Spinal cord (tissue), 10 donors: Measurements from ENCODE around the gene TEX38. TPM values are rescaled to one million over a fixed set of nuclear protein-coding genes. Genes with fewer than 3 reads are reported as not detected.

ENCODE experiments used
- DNase-seq, 6 donors: peaks; one replicate each; pipeline versions ENCODE4 v3.0.0 to v3.0.0-alpha.2; 2013 to 2015; ENCODE audit warnings: low spot score in 6 of 6, low read depth in 4 of 6
- H3K27ac ChIP-seq: one replicate; pipeline ENCODE4 v1.5.1; 2013; ENCODE audit warnings: low read depth, low read length, control low read depth
- H3K27me3 ChIP-seq: one replicate; pipeline ENCODE4 v1.6.1; 2013; ENCODE audit warnings: low read length; ENCODE audit not compliant: control insufficient read depth, insufficient read depth
- H3K36me3 ChIP-seq: one replicate; pipeline ENCODE4 v1.6.1; 2013; ENCODE audit warnings: low read length; ENCODE audit not compliant: control insufficient read depth, insufficient read depth
- H3K4me1 ChIP-seq: one replicate; pipeline ENCODE4 v1.6.1; 2013; ENCODE audit warnings: low read length; ENCODE audit not compliant: control insufficient read depth, insufficient read depth
- H3K4me3 ChIP-seq: one replicate; pipeline ENCODE4 v1.5.1; 2013; ENCODE audit warnings: low read depth, low read length, control low read depth
- H3K9me3 ChIP-seq: one replicate; pipeline ENCODE4 v1.6.1; 2013; ENCODE audit warnings: low read length; ENCODE audit not compliant: control insufficient read depth, insufficient read depth
- WGBS: methylation state at CpG from one replicate; pipeline ENCODE4 v1.1.5; 2013; ENCODE audit warnings: missing lambda C conversion rate; ENCODE audit not compliant: insufficient coverage; 5-methylcytosine and 5-hydroxymethylcytosine counted together
- polyA plus RNA-seq, 2 donors: library from polyadenylated mRNA; unstranded; fragments of 120-200 nt; gene quantifications; one replicate each; pipeline ENCODE4 v1.2.1, GENCODE V29; 2013; ENCODE audit not compliant: insufficient read length in 2 of 2
- total RNA-seq, 2 donors: library from RNA; depleted of rRNA in 1 of 2; stranded (reverse); fragments of 120-200 nt in 1 of 2; fragments of >200 nt in 1 of 2; gene quantifications; one replicate each; pipeline versions ENCODE4 v1.2.3 to v1.2.4, GENCODE V29; 2013 to 2014
- donor health status: healthy.

TEX38 gene
- total and polyA plus RNA-seq, 4 donors = 0.41 to 0.45 TPM; not detected in 2

- H3K27ac ChIP-seq = no peak within 1 kb of the TSS
- H3K9me3 ChIP-seq = no peaks in the 10 kb centered on the region
- 1% methylated on average over 93 of the region's 96 CpGs for WGBS
Measured at GRCh38 chr1:46667782-46668760, 3.6 kb upstream of the TEX38 start, which contains the start of gene ATPAF1. ATPAF1 (minus strand) TSS chr1:46668364; CDS start chr1:46668322, 42 bp downstream.

DNA sequence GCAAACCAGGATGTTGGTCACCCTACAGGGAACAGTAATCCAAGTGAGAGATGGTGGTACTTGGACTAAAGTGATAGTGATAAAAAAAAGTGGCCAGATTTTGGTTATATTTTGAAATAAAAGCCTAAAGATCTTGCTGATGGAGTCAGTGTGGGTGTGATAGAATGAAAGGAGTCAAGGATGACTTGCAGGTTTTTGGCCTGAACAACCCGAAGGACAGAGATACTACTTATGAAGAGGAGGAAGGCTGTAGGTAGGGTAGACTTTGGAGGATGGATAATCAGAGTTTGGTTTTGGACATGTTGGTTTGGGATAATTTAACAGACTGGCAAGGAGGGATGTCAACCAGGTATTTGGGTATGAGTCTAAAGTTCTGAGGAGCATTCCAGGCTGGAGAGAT lies 1.5 kb upstream of the TEX38 start:
- no peak for DNase-seq
- Histone ChIP-seq H3K27me3 (no peaks in the 10 kb centered on the region), H3K4me3 (no peak overlapping the region), H3K4me1 (peaks cover 8% of the 10 kb centered on the region), H3K27ac (no peak overlapping the region), H3K9me3 (no peaks in the 10 kb centered on the region), H3K36me3 (peaks cover 5% of the 10 kb centered on the region)
- WGBS = 100% methylated on average over 1 of the region's 1 CpG

More at GRCh38 chr1:46667782-46668760, 3.6 kb upstream of the TEX38 start, which contains the start of gene ATPAF1:
- Histone ChIP-seq H3K27me3 (no peaks in the 10 kb centered on the region), H3K36me3 (peaks cover 8% of the 10 kb centered on the region), H3K4me3 (peak within 1 kb of the TSS; percentile 69), H3K4me1 (peaks cover 8% of the 10 kb centered on the region)
- peak; percentile 45 to 92 (median 62) for DNase-seq

DNA sequence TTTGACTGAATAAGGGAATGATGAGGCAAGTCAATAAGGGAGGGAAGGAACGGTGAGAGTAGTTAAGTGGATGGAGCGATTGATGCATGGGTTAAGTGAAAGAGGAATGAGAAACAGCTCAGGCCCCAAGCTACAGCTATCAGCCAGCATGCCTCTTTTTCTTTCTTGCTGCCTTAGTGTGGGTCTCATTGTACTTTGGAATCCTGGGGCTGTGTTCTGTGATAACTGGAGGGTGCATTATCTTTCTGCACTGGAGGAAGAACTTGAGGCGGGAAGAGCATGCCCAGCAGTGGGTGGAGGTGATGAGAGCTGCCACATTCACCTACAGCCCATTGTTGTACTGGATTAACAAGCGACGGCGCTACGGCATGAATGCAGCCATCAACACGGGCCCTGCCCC lies 1.0 kb downstream of the TEX38 start:
- no peaks in the 10 kb centered on the region for H3K9me3 ChIP-seq
- no peak overlapping the region for H3K4me3 ChIP-seq
- no peaks in the 10 kb centered on the region for H3K27me3 ChIP-seq
- peaks cover 7% of the 10 kb centered on the region for H3K36me3 ChIP-seq
- no peaks in the 10 kb centered on the region for H3K4me1 ChIP-seq
- 91% methylated on average over 5 of the region's 8 CpGs for WGBS
- DNase-seq = no peak
- H3K27ac ChIP-seq = no peak overlapping the region

DNA sequence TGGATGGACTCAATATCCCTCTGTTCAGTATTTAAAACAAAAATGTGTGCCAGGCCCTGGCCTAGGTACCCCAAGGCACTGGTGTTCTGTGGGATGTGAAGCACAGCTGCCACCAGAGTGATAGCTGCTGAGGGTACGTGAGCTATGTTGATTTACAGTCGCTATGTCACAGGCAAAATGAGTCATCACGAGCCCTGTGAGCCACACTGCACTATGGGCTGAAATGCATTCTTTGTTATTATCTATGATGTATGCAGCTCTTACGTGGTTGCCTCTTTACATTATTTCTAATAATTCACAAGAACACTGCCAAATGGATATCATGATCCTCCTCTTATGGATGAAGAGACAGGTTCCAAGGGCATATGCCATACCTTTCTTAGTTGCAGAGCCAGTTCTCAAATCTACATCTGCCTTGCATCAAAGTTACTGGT lies 2.1 kb downstream of the TEX38 start:
- WGBS = 78% methylated on average over 1 of the region's 4 CpGs
- no peak overlapping the region for H3K4me3 ChIP-seq
- no peak for DNase-seq
- H3K4me1 ChIP-seq = no peaks in the 10 kb centered on the region
- H3K36me3 ChIP-seq = peaks cover 9% of the 10 kb centered on the region
- no peaks in the 10 kb centered on the region for H3K9me3 ChIP-seq
- no peaks in the 10 kb centered on the region for H3K27me3 ChIP-seq
- no peak overlapping the region for H3K27ac ChIP-seq

DNA sequence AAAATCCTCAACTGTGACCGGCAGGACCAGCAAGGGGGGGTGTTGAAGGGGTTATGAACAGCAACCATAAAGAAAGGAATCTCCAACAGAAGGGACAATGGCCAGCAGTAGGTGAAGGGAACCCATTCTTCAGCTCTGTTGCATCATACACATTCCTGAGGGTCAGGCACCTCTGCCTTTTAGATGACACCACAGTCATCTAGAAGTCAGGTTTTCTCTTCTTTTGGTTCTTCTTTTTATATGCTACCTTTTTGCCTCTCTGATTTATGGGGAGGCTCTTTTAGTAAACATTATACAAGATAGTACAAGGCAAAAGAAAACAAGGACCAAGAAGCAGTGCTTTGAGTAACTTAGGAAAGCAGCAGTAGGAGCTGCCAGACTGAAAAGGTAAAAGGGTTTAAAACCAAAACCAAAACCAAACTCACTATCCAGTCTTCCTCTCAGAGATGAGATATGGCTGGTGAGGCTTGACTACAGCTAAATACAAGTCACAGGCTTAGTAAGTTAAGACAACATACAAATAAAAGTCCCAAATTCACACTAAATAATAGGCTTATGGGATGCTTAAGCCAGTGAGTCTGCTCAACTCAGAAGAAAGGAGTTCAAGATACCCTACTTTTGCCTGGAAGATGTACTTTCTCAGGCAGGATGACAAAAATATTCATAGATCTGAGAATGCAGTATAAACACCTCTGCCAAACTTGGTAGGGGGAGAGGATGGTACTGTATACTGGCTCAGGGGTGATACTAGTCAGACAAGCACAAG lies 4.1 kb downstream of the TEX38 start:
- Histone ChIP-seq H3K4me1 (no peaks in the 10 kb centered on the region), H3K36me3 (peaks cover 19% of the 10 kb centered on the region), H3K4me3 (no peak overlapping the region), H3K27ac (no peak overlapping the region), H3K9me3 (no peaks in the 10 kb centered on the region), H3K27me3 (no peaks in the 10 kb centered on the region)
- WGBS = no CpG with 5 or more reads among the region's 1 CpG
- no peak for DNase-seq

DNA sequence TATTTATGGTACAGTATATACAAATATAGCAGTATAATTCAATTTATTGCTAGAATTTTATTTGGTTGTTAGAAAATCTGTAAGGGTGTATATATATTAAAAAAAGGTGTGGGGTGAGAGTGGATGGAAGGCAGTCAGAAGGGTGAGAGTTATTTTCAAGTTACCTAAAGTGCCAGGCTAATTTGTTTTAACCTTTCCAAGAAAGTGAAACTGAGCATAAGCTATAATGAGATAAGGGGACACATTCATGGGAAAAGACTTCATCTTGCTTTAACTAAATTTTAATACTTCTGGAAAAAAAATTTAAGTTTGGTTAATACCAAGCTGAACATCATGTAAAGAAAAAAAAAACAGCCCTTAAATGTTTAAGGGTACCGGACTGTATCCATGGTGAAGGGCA lies 4.9 kb downstream of the TEX38 start:
- Histone ChIP-seq H3K27ac (no peak overlapping the region), H3K36me3 (peaks cover 22% of the 10 kb centered on the region), H3K27me3 (no peaks in the 10 kb centered on the region), H3K4me1 (peaks cover 2% of the 10 kb centered on the region), H3K4me3 (no peak overlapping the region), H3K9me3 (no peaks in the 10 kb centered on the region)
- no CpG with 5 or more reads among the region's 1 CpG for WGBS
- DNase-seq = no peak

- no peak for DNase-seq
- Histone ChIP-seq H3K27me3 (no peaks in the 10 kb centered on the region), H3K36me3 (peaks cover 26% of the 10 kb centered on the region), H3K9me3 (no peaks in the 10 kb centered on the region), H3K4me3 (no peak overlapping the region), H3K4me1 (peaks cover 2% of the 10 kb centered on the region), H3K27ac (no peak overlapping the region)
- WGBS = no CpG with 5 or more reads among the region's 1 CpG
Measured at GRCh38 chr1:46677339-46677738, 5.7 kb downstream of the TEX38 start.

DNA sequence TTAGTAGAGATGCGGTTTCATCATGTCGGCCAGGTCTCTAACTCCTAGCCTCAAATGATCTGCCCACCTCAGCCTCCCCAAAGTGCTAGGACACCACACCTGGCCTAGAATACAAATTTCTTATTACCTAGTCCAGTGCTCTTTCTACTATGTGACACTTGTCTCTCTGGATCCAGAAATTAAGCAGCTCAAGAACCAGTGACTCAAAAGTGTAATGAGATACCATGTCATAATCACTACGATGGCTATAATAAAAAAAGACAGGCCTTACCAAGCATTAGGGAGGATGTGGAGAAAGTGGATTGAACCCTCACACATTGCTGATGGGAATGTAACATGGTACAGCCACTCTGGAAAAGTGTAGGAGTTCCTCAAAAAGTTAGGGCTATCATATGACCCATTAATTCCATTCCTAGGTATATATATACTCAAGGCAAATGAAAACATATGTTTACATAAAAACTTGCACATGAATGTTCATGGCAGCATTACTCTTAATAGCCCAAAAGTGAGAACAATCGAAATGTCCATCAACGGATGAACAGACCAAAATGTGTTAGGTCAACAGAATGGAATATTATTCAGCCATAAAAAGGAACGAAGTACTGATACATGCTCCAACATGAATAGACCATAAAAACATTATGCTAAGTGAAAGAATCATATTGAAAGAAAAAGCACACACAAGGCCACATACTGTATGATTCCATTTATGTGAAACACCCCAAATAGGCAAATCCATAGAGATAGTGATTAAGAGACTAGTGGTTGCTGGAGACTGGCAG lies 8.3 kb downstream of the TEX38 start:
- no peak overlapping the region for H3K27ac ChIP-seq
- no peak for DNase-seq
- H3K4me1 ChIP-seq = peaks cover 2% of the 10 kb centered on the region
- no peaks in the 10 kb centered on the region for H3K9me3 ChIP-seq
- peaks cover 30% of the 10 kb centered on the region for H3K36me3 ChIP-seq
- no peaks in the 10 kb centered on the region for H3K27me3 ChIP-seq
- WGBS = no CpG with 5 or more reads among the region's 6 CpGs
- no peak overlapping the region for H3K4me3 ChIP-seq
